Measurements from ENCODE around the gene CYP4F12. TPM values are rescaled to one million over a fixed set of nuclear protein-coding genes. Genes with fewer than 3 reads are reported as not detected.

CYP4F12 gene
- total and polyA plus RNA-seq, 2 experiments from 2014 or later = not detected

DNA sequence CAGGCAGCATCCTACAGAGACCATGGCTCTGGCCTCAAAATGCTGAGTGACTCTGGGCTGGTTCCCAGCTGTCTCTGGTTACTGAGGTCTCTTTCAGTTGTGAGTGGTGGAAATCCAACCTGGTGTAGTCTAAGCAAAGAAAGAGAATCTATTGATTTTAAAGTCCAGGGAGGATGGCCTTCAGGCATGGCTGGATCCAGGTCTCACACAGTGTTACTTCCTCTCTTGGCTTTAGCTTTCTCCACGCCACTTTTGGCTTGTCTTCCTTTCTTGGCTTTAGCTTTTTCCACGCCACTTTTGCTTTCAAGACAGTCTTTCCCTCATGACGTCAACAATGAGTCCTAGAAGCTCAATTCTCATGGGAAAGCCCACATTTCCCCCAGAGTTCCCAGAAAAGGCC, 28.1 kb upstream of the CYP4F12 start:
- Mint-ChIP-seq H3K4me1 (no peaks in the 10 kb centered on the region), H3K27ac (no peak overlapping the region), H3K4me3 (no peak overlapping the region), H3K9me3 (peaks cover 97% of the 10 kb centered on the region), H3K36me3 (ENCODE audit: low read depth) (peaks cover 43% of the 10 kb centered on the region), H3K27me3 (ENCODE audit: insufficient read depth, low read depth, poor library complexity) (peaks cover 8% of the 10 kb centered on the region)
- H3K4me2 ChIP-seq = no peak overlapping the region
- H3K4me3 ChIP-seq = no peak overlapping the region
- no peaks in the 10 kb centered on the region for H3K4me1 ChIP-seq (ENCODE audit: insufficient read depth)
- no peaks in the 10 kb centered on the region for H3K27me3 ChIP-seq (ENCODE audit: insufficient read depth)
- DNase-seq (ENCODE audit: low spot score) (no peak), ATAC-seq (no peak)
- TF ChIP-seq, protein P1, sequence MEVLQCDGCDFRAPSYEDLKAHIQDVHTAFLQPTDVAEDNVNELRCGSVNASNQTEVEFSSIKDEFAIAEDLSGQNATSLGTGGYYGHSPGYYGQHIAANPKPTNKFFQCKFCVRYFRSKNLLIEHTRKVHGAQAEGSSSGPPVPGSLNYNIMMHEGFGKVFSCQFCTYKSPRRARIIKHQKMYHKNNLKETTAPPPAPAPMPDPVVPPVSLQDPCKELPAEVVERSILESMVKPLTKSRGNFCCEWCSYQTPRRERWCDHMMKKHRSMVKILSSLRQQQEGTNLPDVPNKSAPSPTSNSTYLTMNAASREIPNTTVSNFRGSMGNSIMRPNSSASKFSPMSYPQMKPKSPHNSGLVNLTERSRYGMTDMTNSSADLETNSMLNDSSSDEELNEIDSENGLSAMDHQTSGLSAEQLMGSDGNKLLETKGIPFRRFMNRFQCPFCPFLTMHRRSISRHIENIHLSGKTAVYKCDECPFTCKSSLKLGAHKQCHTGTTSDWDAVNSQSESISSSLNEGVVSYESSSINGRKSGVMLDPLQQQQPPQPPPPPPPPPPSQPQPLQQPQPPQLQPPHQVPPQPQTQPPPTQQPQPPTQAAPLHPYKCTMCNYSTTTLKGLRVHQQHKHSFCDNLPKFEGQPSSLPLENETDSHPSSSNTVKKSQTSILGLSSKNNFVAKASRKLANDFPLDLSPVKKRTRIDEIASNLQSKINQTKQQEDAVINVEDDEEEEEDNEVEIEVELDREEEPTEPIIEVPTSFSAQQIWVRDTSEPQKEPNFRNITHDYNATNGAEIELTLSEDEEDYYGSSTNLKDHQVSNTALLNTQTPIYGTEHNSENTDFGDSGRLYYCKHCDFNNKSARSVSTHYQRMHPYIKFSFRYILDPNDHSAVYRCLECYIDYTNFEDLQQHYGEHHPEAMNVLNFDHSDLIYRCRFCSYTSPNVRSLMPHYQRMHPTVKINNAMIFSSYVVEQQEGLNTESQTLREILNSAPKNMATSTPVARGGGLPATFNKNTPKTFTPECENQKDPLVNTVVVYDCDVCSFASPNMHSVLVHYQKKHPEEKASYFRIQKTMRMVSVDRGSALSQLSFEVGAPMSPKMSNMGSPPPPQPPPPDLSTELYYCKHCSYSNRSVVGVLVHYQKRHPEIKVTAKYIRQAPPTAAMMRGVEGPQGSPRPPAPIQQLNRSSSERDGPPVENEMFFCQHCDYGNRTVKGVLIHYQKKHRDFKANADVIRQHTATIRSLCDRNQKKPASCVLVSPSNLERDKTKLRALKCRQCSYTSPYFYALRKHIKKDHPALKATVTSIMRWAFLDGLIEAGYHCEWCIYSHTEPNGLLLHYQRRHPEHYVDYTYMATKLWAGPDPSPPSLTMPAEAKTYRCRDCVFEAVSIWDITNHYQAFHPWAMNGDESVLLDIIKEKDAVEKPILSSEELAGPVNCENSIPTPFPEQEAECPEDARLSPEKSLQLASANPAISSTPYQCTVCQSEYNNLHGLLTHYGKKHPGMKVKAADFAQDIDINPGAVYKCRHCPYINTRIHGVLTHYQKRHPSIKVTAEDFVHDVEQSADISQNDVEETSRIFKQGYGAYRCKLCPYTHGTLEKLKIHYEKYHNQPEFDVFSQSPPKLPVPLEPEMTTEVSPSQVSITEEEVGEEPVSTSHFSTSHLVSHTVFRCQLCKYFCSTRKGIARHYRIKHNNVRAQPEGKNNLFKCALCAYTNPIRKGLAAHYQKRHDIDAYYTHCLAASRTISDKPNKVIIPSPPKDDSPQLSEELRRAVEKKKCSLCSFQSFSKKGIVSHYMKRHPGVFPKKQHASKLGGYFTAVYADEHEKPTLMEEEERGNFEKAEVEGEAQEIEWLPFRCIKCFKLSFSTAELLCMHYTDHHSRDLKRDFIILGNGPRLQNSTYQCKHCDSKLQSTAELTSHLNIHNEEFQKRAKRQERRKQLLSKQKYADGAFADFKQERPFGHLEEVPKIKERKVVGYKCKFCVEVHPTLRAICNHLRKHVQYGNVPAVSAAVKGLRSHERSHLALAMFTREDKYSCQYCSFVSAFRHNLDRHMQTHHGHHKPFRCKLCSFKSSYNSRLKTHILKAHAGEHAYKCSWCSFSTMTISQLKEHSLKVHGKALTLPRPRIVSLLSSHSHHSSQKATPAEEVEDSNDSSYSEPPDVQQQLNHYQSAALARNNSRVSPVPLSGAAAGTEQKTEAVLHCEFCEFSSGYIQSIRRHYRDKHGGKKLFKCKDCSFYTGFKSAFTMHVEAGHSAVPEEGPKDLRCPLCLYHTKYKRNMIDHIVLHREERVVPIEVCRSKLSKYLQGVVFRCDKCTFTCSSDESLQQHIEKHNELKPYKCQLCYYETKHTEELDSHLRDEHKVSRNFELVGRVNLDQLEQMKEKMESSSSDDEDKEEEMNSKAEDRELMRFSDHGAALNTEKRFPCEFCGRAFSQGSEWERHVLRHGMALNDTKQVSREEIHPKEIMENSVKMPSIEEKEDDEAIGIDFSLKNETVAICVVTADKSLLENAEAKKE (CRISPR knock-in tag; IDR thresholded peaks at IDR 0.05) = no peak
- no peak for TF ChIP-seq EZH2phosphoT487 (IDR thresholded peaks at IDR 0.05; ENCODE audit: unreplicated experiment)
- TF ChIP-seq ZNF114 (CRISPR knock-in tag; IDR thresholded peaks at IDR 0.05) = no peak
- TF ChIP-seq POLR2AphosphoS5 (IDR thresholded peaks at IDR 0.05; ENCODE audit: low read depth) = no peak
- TF ChIP-seq ZNF331 (CRISPR knock-in tag; IDR thresholded peaks at IDR 0.05; ENCODE audit: low read depth) = no peak
- TF ChIP-seq JUNB (IDR thresholded peaks at IDR 0.05; ENCODE audit: unreplicated experiment) = no peak
- TF ChIP-seq, protein P2, sequence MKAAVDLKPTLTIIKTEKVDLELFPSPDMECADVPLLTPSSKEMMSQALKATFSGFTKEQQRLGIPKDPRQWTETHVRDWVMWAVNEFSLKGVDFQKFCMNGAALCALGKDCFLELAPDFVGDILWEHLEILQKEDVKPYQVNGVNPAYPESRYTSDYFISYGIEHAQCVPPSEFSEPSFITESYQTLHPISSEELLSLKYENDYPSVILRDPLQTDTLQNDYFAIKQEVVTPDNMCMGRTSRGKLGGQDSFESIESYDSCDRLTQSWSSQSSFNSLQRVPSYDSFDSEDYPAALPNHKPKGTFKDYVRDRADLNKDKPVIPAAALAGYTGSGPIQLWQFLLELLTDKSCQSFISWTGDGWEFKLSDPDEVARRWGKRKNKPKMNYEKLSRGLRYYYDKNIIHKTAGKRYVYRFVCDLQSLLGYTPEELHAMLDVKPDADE (IDR thresholded peaks at IDR 0.05) = no peak
- TF ChIP-seq EZH2 (IDR thresholded peaks at IDR 0.05; ENCODE audit: low read depth, unreplicated experiment) = no peak
- TF ChIP-seq, protein P3, sequence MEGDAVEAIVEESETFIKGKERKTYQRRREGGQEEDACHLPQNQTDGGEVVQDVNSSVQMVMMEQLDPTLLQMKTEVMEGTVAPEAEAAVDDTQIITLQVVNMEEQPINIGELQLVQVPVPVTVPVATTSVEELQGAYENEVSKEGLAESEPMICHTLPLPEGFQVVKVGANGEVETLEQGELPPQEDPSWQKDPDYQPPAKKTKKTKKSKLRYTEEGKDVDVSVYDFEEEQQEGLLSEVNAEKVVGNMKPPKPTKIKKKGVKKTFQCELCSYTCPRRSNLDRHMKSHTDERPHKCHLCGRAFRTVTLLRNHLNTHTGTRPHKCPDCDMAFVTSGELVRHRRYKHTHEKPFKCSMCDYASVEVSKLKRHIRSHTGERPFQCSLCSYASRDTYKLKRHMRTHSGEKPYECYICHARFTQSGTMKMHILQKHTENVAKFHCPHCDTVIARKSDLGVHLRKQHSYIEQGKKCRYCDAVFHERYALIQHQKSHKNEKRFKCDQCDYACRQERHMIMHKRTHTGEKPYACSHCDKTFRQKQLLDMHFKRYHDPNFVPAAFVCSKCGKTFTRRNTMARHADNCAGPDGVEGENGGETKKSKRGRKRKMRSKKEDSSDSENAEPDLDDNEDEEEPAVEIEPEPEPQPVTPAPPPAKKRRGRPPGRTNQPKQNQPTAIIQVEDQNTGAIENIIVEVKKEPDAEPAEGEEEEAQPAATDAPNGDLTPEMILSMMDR (conservative IDR thresholded peaks at IDR 0.05; ENCODE audit: low read depth in 2 of 2) = no peak
- TF ChIP-seq NANOG (IDR thresholded peaks at IDR 0.05; ENCODE audit: borderline replicate concordance) = no peak
- TF ChIP-seq STAT1 (IDR thresholded peaks at IDR 0.05; ENCODE audit: unreplicated experiment) = no peak
- TF ChIP-seq CREB1 (CRISPR knock-in tag; IDR thresholded peaks at IDR 0.05; ENCODE audit: low read depth) = no peak
- TF ChIP-seq, protein P4, sequence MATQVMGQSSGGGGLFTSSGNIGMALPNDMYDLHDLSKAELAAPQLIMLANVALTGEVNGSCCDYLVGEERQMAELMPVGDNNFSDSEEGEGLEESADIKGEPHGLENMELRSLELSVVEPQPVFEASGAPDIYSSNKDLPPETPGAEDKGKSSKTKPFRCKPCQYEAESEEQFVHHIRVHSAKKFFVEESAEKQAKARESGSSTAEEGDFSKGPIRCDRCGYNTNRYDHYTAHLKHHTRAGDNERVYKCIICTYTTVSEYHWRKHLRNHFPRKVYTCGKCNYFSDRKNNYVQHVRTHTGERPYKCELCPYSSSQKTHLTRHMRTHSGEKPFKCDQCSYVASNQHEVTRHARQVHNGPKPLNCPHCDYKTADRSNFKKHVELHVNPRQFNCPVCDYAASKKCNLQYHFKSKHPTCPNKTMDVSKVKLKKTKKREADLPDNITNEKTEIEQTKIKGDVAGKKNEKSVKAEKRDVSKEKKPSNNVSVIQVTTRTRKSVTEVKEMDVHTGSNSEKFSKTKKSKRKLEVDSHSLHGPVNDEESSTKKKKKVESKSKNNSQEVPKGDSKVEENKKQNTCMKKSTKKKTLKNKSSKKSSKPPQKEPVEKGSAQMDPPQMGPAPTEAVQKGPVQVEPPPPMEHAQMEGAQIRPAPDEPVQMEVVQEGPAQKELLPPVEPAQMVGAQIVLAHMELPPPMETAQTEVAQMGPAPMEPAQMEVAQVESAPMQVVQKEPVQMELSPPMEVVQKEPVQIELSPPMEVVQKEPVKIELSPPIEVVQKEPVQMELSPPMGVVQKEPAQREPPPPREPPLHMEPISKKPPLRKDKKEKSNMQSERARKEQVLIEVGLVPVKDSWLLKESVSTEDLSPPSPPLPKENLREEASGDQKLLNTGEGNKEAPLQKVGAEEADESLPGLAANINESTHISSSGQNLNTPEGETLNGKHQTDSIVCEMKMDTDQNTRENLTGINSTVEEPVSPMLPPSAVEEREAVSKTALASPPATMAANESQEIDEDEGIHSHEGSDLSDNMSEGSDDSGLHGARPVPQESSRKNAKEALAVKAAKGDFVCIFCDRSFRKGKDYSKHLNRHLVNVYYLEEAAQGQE (IDR thresholded peaks at IDR 0.05; ENCODE audit: unreplicated experiment) = no peak
- no peaks in the 10 kb centered on the region for H4K20me1 ChIP-seq (replicated peaks; ENCODE audit: insufficient read depth)
- H3K9me2 ChIP-seq (ENCODE audit: insufficient read depth) = no peaks in the 10 kb centered on the region
- no peak overlapping the region for H3K27ac ChIP-seq (ENCODE audit: low read depth)
- H3K79me2 ChIP-seq (replicated peaks; ENCODE audit: insufficient read depth) = no peaks in the 10 kb centered on the region
- H3F3A ChIP-seq (replicated peaks; ENCODE audit: low read depth) = no peaks in the 10 kb centered on the region
- H3K36me3 ChIP-seq (ENCODE audit: insufficient read depth) = no peaks in the 10 kb centered on the region
- no peak overlapping the region for H2AFZ ChIP-seq
